ENCODE measurements around the gene TNRC6C. TPM values are rescaled to one million over a fixed set of nuclear protein-coding genes. Genes with fewer than 3 reads are reported as not detected.
A peak's percentile ranks its signal among the peaks of the same experiment; 100 is the strongest.

Gene TNRC6C
- total RNA-seq, 1 donor from 2014 or later: 64.7 TPM

- TF ChIP-seq CTCF (IDR thresholded peaks at IDR 0.05; ENCODE audit: partially characterized antibody, unreplicated experiment): no peak
Measured at GRCh38 chr17:78107976-78108725, 149.6 kb downstream of the TNRC6C start.

GRCh38 chr17:78108726-78109488 lies 150.4 kb downstream of the TNRC6C start:
- no peak for TF ChIP-seq CTCF (IDR thresholded peaks at IDR 0.05; ENCODE audit: partially characterized antibody, unreplicated experiment)
- no peaks in the 10 kb centered on the region for H3K36me3 Mint-ChIP-seq (ENCODE audit: unreplicated experiment)
- DNase-seq: no peak
- H3K27ac Mint-ChIP-seq (ENCODE audit: unreplicated experiment): no peak overlapping the region
- H3K27me3 Mint-ChIP-seq (ENCODE audit: unreplicated experiment): no peaks in the 10 kb centered on the region
- H3K4me3 Mint-ChIP-seq (ENCODE audit: unreplicated experiment): no peak overlapping the region
- peaks cover 7% of the 10 kb centered on the region for H3K9me3 Mint-ChIP-seq (ENCODE audit: unreplicated experiment)
- peaks cover 2% of the 10 kb centered on the region for H3K4me1 Mint-ChIP-seq (ENCODE audit: low read depth, unreplicated experiment)

More at GRCh38 chr17:78107976-78108725, 149.6 kb downstream of the TNRC6C start:
- Mint-ChIP-seq H3K27me3 (ENCODE audit: unreplicated experiment) (no peaks in the 10 kb centered on the region), H3K36me3 (ENCODE audit: unreplicated experiment) (no peaks in the 10 kb centered on the region), H3K9me3 (ENCODE audit: unreplicated experiment) (peaks cover 4% of the 10 kb centered on the region), H3K27ac (ENCODE audit: unreplicated experiment) (no peak overlapping the region), H3K4me1 (ENCODE audit: low read depth, unreplicated experiment) (peaks cover 2% of the 10 kb centered on the region), H3K4me3 (ENCODE audit: unreplicated experiment) (no peak overlapping the region)
- no peak for DNase-seq

- peaks cover 2% of the 10 kb centered on the region for H3K4me1 Mint-ChIP-seq (ENCODE audit: low read depth, unreplicated experiment)
- no peak overlapping the region for H3K27ac Mint-ChIP-seq (ENCODE audit: unreplicated experiment)
- peaks cover 10% of the 10 kb centered on the region for H3K9me3 Mint-ChIP-seq (ENCODE audit: unreplicated experiment)
- no peak for DNase-seq
- peaks cover 2% of the 10 kb centered on the region for H3K27me3 Mint-ChIP-seq (ENCODE audit: unreplicated experiment)
- H3K36me3 Mint-ChIP-seq (ENCODE audit: unreplicated experiment): no peaks in the 10 kb centered on the region
- TF ChIP-seq CTCF (IDR thresholded peaks at IDR 0.05; ENCODE audit: partially characterized antibody, unreplicated experiment): no peak
- no peak overlapping the region for H3K4me3 Mint-ChIP-seq (ENCODE audit: unreplicated experiment)
Measured at GRCh38 chr17:78109489-78109761, 150.9 kb downstream of the TNRC6C start.

- Mint-ChIP-seq H3K4me3 (ENCODE audit: unreplicated experiment) (no peak overlapping the region), H3K27me3 (ENCODE audit: unreplicated experiment) (peaks cover 4% of the 10 kb centered on the region), H3K27ac (ENCODE audit: unreplicated experiment) (peak overlapping the region; percentile 49), H3K4me1 (ENCODE audit: low read depth, unreplicated experiment) (peaks cover 2% of the 10 kb centered on the region), H3K36me3 (ENCODE audit: unreplicated experiment) (no peaks in the 10 kb centered on the region), H3K9me3 (ENCODE audit: unreplicated experiment) (peaks cover 10% of the 10 kb centered on the region)
- no peak for TF ChIP-seq CTCF (IDR thresholded peaks at IDR 0.05; ENCODE audit: partially characterized antibody, unreplicated experiment)
- no peak for DNase-seq
Measured at GRCh38 chr17:78110363-78111015, 152.0 kb downstream of the TNRC6C start.
